GM04503 (cell line): ENCODE measurements around the gene SLC9A7.
A peak's percentile ranks its signal among the peaks of the same experiment; 100 is the strongest.
"Not testable (repeated sequence)": the region's sequence is repeated elsewhere in the genome, so short reads cannot be mapped to it uniquely, and the experiment has no call there.

Experiments used
- DNase-seq: peaks from one replicate; pipeline ENCODE4 v3.0.0-alpha.2; 2012; ENCODE audit warnings: low read depth

The SLC9A7 gene

GRCh38 chrX:46758956-46759644 is at the start of gene SLC9A7:
Gene SLC9A7, minus strand, starts transcription at chrX:46759118. Its CDS starts 89 bp downstream, at chrX:46759029.
- DNase-seq, result no peak

GRCh38 chrX:46805270-46805669 is 46.4 kb upstream of the SLC9A7 start:
- no peak for DNase-seq

GRCh38 chrX:46803140-46803539 is 44.2 kb upstream of the SLC9A7 start:
- DNase-seq, result no peak

GRCh38 chrX:46796574-46797191 is 37.8 kb upstream of the SLC9A7 start:
- DNase-seq, result peak; percentile 24

- no peak for DNase-seq
Observed at GRCh38 chrX:46793386-46794143, 34.6 kb upstream of the SLC9A7 start.

- DNase-seq, result no peak
Observed at GRCh38 chrX:46792810-46793188, 33.9 kb upstream of the SLC9A7 start.

GRCh38 chrX:46791927-46792809 is 33.2 kb upstream of the SLC9A7 start:
- peak; percentile 91 for DNase-seq

GRCh38 chrX:46788902-46789301 is 30.0 kb upstream of the SLC9A7 start:
- peak; percentile 53 for DNase-seq

- DNase-seq, result not testable (repeated sequence)
Observed at GRCh38 chrX:46784437-46784836, 25.5 kb upstream of the SLC9A7 start.

GRCh38 chrX:46782034-46782433 is 23.1 kb upstream of the SLC9A7 start:
- no peak for DNase-seq

- no peak for DNase-seq
Observed at GRCh38 chrX:46777971-46778810, 19.3 kb upstream of the SLC9A7 start.

- DNase-seq, result peak; percentile 78
Observed at GRCh38 chrX:46770817-46771163, 11.9 kb upstream of the SLC9A7 start.

GRCh38 chrX:46770000-46770816 is 11.3 kb upstream of the SLC9A7 start:
- no peak for DNase-seq

GRCh38 chrX:46762963-46763362 is 4.0 kb upstream of the SLC9A7 start:
- DNase-seq, result no peak

- DNase-seq, result no peak
Observed at GRCh38 chrX:46759645-46759974, 692 bp upstream of the SLC9A7 start.

GRCh38 chrX:46758163-46758955 is 559 bp downstream of the SLC9A7 start:
- no peak for DNase-seq

- DNase-seq, result no peak
Observed at GRCh38 chrX:46757593-46757992, 1.3 kb downstream of the SLC9A7 start.

- no peak for DNase-seq
Observed at GRCh38 chrX:46757052-46757451, 1.9 kb downstream of the SLC9A7 start.

GRCh38 chrX:46755671-46756070 is 3.2 kb downstream of the SLC9A7 start:
- no peak for DNase-seq

GRCh38 chrX:46754586-46755061 is 4.3 kb downstream of the SLC9A7 start:
- DNase-seq, result no peak
